NT2/D1 (cell line): ENCODE measurements around the gene DNAJC27.

ENCODE experiments used
- SUZ12 ChIP-seq: IDR thresholded peaks from 2 replicates; pipeline ENCODE4 v1.6.1; 2011; ENCODE audit not compliant: insufficient read length, insufficient read depth; ENCODE audit errors: extremely low read depth
- YY1 ChIP-seq: IDR thresholded peaks from 2 replicates; pipeline ENCODE4 v1.6.1; 2011; ENCODE audit not compliant: insufficient read length, insufficient read depth

DNA sequence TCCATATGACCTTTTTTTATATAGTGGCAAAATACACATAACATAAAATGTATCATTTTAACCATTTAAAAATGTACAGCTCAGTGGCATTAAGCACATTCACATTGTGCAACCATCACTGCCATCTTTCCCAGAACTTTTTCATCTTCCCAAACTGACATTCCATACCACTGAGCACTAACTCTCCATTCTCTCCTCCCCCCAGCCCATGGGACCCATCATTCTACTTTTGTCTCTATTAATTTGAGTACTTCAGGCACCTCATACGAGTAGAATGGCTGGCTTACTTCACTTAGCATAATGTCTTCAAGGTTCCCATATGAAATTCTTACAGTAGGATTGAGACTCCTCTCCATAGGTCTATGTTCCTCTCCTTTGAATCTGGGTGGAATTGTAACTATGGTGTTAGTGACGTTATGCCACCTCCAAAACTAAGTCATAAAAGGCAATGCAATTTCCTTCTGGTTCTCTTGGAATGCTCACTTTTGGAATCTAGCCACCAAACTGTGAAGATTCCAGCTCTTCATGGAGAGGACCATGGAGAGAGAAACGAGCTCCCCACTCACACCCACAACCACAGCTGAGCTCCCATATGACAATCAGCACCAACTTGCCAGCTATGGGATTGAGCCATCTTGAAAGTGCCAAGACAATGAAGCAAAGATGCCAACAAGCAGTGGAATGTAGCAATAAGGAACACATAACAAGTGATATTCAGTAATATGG lies 9.8 kb upstream of the DNAJC27 start:
- TF ChIP-seq YY1 (no peak), SUZ12 (no peak)
